Nucleus accumbens (tissue), 56 donors: ENCODE data around the gene TBC1D21.
"Not testable (repeated sequence)": the region's sequence is repeated elsewhere in the genome, so short reads cannot be mapped to it uniquely, and the experiment has no call there.

Source experiments
- DNase-seq, 56 donors: peaks; one replicate each; lab custom pipeline; 2025; lab: John Stamatoyannopoulos, UW

Gene TBC1D21

GRCh38 chr15:73926219-73927002, 53.0 kb downstream of the TBC1D21 start, which contains the start of gene LOXL1:
LOXL1 (plus strand) TSS chr15:73926462; CDS start chr15:73926784, 322 bp downstream.
- peak in 33 of 56 donors; percentile 7 to 66 (median 33) for DNase-seq

GRCh38 chr15:73927003-73927475, 53.7 kb downstream of the TBC1D21 start:
- peak in 10 of 56 donors; percentile 8 to 41 (median 27) for DNase-seq

DNA sequence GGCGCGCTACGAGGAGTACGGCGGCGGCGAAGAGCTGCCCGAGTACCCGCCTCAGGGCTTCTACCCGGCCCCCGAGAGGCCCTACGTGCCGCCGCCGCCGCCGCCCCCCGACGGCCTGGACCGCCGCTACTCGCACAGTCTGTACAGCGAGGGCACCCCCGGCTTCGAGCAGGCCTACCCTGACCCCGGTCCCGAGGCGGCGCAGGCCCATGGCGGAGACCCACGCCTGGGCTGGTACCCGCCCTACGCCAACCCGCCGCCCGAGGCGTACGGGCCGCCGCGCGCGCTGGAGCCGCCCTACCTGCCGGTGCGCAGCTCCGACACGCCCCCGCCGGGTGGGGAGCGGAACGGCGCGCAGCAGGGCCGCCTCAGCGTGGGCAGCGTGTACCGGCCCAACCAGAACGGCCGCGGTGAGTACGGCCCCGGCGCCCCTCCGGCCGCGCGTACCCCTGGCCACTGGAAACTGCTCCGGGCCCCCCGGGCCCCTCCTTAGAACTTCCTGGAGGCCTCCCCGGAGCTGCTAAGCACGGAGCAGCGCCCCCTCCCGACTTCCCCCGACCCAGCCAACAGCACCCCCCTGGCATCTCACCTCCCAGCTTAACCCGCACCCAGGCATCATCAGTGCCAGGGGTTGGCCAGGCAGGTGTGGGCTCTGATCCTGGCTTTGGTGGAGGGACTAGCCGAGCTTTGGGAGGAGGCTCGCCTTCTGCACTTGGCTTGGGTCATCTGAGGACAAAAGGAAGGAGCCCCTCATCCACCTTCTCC, 54.3 kb downstream of the TBC1D21 start:
- DNase-seq, result peak in 26 of 56 donors; percentile 20 to 75 (median 48)

DNA sequence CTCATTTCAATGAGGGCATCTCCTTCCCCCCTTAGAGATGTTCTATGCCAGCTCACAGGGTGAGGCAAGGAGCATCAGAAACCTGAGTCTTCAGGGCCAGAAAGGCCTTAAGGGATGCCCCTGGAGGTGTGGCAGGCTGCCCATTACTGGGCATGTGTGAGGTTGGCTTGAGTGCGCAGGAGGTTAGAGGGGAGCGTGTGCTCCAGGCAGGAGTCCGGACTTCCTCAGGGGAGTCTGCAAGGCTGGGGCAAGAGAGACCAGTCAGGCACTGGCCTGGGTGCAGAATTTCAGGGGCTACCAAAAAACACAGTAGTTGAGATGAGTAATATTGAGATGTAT, 54.8 kb downstream of the TBC1D21 start:
- DNase-seq, result no peak

DNA sequence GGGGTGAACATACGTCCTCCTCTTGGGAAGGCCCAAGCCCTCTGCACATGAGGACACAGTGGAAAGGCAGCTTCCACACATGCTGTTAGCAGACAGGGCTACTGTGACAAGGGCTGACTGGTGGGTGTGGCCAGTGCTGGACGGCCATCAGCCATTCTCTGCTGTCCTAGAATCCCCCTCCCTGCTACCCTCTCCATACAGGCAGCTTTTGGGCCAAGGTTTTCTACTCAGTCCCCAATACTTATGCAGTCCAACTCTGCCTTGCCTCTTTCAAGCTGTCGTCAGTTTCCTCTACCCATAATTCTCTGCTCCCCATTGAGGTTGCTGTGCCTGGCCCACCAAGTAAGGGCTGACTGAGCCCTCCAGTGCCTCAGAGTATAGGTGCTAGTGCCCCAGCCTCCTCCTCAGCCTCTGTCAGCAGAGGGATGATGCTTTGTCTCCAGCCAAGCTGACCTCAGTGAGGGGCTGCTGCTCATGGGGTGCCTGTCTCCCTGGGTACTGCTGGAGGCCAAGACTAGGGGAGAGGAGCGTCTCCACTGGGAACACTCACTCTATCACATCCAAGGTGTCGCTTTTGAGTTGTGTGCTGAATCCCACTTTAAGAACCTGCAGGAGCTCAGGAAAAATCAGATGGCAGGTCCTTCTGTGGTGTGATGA, 55.7 kb downstream of the TBC1D21 start:
- DNase-seq, result no peak

DNA sequence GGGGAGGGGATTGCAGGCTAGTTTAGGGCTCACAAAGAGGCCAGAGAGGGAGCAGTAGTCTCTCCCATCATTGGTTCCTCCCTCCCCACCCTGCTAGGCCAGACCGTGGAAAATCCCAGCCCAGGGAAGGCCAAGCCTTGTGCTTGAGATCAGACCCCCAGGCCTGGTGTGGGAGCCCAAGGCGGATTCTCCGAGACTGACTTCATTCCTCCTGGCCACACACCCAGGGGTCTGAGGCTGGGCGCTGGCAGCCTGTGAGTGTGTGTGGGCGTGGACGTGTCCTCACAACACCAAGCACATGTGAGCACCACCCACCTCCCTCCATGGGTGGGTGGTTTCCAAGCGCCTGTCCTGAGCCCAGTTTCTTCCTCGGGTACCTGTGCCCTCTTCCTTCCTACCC, 57.0 kb downstream of the TBC1D21 start:
- DNase-seq, result no peak

DNA sequence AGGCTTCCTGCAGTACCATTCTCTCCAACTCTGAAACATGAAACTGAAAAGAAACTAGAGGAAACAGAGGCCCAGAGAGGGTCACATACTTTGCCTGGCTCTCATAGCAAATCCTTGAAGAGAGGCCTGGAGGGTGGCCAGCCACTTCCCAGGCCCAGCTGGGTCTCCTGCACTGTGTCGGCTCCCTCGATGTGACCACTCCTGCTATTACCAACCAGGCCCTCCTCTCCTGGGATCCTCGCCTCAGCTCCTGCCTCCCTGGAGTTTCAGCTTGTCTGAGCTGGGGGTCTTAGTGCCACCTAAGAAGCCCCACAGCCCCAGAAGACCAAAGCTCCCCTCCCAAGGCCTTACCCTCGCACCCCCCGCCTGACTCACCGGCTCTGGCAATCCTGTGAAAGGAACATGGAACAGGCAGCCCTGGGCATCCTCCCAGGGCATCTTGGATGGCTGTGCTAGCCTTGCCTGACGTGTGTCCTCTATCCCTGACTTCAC, 57.5 kb downstream of the TBC1D21 start:
- DNase-seq, result peak in 2 of 56 donors; percentile 17 to 39

- no peak for DNase-seq
These were observed 58.1 kb downstream of the TBC1D21 start for GRCh38 chr15:73931441-73931840.

GRCh38 chr15:73932381-73933191, 59.2 kb downstream of the TBC1D21 start:
- no peak for DNase-seq

GRCh38 chr15:73934281-73934680, 60.9 kb downstream of the TBC1D21 start:
- no peak for DNase-seq

DNA sequence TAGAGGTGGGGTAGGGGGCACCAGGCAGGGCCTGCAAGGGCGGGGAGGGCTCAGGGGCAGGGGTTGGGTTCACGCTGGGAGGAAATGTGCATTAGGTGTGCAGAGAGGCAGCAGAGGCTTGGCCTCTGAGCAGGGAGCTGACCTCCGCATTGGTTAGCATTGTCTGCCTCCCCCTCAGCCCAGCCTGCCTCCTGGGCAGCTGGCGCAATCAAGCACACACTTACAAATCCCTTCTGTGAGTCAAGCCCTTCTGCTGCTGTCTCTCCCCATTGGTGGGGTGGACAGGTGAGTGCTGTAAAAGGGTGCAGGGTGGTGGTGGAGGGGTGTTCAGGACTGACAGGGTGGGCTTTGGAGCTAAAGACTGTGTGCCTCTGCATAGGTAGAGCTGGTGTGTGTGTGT, 62.2 kb downstream of the TBC1D21 start:
- no peak for DNase-seq

- DNase-seq, result peak in 8 of 56 donors; percentile 11 to 31 (median 19)
These were observed 62.8 kb downstream of the TBC1D21 start for GRCh38 chr15:73936181-73936580.

DNA sequence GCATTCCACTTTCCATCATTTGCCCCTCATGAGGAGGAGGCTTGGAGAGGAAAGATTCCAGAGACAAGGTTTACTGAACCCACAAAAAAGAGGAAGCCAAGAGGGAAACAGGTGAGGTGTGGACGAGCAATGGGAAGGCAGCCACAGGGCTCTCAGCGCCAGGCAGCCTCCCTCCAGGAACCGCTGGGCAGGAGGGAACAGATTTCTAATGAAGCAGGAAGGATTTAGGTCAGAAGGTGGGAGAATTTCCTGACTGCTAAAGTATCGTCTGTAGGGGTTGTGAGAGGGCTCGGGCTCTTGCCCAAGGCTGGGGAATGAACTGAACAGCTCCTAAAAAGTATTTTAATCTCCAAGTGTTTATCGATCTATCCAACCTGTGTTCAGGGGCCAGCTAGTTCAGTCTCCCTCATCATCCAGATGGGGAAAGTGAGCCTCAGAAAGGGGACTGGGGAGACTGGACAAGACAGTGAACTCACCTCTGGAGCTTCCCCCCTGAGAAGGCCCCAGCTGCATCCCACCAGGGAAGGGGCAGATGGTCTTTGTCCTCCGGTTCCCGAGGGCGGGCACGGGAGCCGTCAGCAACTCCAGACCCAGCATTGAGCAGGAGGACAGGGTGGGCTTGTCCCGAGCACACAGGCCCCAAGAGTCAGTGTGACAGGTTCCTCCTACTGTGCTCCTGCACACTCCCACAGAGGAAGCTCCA, 63.4 kb downstream of the TBC1D21 start:
- no peak for DNase-seq

DNA sequence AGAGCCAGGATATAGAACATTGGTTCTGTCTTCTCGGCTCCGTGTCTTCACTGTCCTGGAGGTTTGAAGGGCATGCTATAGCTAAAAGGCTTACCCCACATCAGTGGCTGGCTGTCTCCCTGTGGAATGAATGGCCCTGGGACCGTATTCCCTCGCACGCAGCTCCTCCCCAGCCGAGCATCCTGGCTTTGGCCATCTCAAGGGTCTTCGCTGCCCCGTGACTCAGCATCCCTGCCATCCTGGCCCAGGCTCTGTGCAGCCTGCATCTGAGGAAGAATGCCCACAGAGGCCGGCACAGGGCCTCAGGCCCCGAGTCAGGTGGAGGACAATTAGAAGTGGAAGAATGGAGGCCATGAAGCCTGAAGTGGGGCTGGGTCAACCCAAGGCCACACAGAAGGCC, 63.9 kb downstream of the TBC1D21 start:
- no peak for DNase-seq

- no peak for DNase-seq
These were observed 64.4 kb downstream of the TBC1D21 start for GRCh38 chr15:73937726-73938125.

DNA sequence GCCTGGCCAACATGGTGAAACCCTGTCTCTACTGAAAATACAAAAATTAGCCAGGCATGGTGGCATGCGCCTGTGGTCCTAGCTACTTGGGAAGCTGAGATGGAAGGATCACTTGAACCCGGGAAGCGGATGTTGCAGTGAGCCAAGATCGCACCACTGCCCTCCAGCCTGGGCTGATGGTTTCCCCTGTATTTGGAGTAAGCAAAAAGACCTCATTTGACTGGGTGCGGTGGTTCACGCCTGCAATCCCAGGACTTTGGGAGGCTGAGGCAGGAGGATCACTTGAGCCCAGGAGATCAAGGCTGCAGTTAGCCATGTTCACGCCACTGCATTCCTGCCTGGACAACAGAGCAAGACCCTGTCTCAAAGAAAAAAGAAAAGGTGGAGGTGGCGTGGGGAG, 65.2 kb downstream of the TBC1D21 start:
- not testable (repeated sequence) for DNase-seq
